Panc1 (cell line): ENCODE results near the gene TENM3.

Experiments
- CTCF ChIP-seq: fragments of 450-650 bp; IDR thresholded peaks from 2 replicates; pipeline ENCODE4 v1.5.1; 2017; ENCODE audit warnings: mild to moderate bottlenecking
- POLR2AphosphoS5 ChIP-seq: IDR thresholded peaks from 2 replicates; pipeline ENCODE4 v1.6.1; 2012; ENCODE audit warnings: mild to moderate bottlenecking, low read depth, low read length, moderate library complexity

- TF ChIP-seq POLR2AphosphoS5 (no peak), CTCF (no peak)
These were observed 586.0 kb downstream of the TENM3 start for GRCh38 chr4:182829196-182829595.
